Cerebellar nuclear complex (tissue), 1 donor: ENCODE measurements around the gene ACTL7B.
"Not testable (repeated sequence)": the region's sequence is repeated elsewhere in the genome, so short reads cannot be mapped to it uniquely, and the experiment has no call there.

Source experiments
- DNase-seq, 2 experiments: peaks; one replicate each; lab custom pipeline; 2025; lab: John Stamatoyannopoulos, UW

Gene ACTL7B, protein sequence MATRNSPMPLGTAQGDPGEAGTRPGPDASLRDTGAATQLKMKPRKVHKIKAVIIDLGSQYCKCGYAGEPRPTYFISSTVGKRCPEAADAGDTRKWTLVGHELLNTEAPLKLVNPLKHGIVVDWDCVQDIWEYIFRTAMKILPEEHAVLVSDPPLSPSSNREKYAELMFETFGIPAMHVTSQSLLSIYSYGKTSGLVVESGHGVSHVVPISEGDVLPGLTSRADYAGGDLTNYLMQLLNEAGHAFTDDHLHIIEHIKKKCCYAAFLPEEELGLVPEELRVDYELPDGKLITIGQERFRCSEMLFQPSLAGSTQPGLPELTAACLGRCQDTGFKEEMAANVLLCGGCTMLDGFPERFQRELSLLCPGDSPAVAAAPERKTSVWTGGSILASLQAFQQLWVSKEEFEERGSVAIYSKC

DNA sequence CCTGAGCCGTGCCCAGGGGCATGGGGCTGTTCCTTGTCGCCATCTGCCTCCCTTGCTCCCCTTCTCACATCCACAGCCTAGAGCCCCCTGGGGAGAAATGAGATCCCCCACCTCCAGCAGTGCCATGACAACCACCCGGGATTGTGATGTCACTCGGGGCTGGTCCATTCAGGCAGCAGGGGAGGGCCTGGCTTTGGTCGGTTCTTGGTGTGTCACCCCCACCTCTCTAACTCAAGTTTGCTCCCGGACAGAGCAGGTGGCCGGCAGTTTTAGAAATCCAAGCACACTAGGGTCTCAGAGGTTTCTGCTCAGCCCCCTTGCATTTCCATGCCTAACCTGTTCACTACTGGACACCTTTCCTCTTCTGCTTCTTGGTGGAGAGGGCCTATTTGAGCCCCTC, at the start of gene ACTL7B:
ACTL7B (minus strand) TSS at position 99 of the 400 bp plus-strand sequence; CDS start at position 43, 56 bp downstream.
- no peak for DNase-seq

DNA sequence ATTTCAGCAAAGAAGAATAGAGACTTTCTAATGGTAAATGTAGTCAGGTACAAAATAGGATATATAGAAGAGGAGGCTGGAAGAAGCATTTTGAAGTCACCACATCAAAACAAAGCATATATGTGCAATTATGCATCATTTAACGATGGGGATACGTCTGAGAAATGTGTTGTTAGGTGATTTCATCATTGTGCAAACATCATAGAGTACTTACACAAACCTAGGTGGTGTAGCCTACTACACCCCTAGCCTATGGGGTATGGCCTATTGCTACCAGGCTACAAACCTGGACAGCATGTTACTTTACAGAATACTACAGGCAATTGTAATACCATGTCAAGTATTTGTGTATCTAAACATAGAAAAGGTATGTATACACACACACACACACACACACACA, 49.7 kb upstream of the ACTL7B start:
- no peak for DNase-seq

DNA sequence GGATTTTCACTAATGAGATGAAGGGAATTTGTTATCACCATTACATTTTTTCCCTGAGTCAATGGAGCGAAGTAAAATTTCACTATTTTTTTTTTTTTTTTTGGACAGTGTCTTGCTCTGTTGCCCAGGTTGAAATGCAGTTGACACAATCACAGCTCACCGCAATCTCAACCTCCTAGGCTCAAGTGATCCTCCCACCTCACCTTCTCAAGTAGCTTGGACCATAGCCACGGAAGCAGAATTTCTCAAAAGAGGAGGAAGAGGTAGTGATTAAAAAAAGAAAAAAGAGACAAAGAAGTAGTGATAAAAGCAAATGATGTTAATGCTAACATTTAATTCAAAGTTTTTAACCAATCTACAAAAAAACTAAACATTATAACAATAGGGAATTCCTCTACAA, 48.4 kb upstream of the ACTL7B start:
- DNase-seq, result no peak

DNA sequence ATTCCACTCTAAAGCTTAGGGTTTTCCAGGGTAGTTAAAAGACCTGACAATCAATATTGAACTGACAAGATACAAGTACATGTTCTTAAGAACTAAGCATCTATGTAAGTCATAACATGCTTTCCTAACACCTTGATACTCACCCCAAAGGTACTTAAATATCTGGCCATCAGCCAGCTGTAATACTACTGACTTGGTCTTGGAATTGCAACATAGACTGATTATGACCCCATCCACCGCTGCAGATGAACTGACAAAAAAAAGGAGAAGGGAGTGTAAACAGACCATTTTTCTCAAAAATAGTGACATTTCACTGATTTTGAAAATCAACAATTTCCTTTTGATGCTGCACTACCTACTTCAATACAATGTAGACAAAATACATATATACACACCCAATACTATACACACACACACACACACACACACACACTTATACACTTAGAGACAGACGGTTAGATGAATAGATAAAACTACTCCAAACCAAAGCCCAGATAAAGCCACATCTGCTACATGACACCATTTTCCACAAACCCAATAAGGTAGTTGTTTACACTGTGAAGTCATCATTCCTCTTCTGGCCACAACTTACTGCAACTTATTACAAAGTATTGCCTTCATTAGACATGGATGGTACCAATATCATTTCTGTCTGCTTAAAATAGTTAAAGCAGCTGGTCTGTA, 47.8 kb upstream of the ACTL7B start:
- no peak for DNase-seq

DNA sequence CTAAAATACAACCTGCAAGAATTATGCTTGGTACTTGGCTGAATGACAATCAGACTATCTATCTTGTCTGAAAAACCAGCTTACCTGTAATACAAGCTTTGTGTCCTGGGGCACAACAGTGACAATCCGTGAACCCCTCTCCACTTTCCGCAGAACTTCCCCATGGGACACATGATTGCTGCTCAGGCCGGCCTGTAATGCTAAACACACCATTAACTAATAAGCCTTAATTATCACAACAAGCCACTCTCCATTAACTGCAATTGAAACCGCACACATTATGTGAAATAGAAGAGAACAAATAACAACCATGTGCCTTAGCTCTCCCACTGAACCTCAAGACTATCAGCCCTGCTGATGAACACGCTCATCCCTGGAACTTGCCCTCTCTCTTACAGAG, 44.4 kb upstream of the ACTL7B start:
- no peak for DNase-seq

DNA sequence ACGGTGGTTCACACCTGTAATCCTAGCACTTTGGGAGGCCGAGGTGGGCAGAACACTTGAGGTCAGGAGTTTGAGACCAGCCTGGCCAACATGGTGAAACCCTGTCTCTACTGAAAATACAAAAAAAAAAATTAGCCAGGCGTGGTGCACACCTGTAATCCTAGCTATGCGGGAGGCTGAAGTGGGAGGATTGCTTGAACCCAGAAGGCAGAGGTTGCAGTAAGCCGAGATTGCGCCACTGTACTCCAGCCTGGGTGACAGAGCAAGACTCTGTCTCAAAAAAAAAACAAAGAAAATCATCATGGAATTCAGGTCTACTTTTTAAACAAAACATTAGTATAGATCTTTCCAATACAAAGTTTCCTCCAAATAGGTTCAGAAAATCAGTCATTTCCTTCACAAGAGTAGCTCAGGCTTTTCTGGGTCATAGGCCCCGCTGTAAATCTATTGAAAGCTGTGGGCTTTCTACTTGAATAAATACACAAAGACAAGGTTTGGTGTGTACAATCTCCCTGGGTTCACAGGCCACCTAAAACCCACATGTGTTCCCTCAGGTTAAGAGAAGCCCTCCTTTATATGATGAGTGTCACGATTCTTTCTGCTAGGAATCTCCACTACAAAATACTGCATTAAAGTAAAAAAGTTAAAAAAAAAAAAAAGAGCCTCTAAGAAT, 43.4 kb upstream of the ACTL7B start:
- not testable (repeated sequence) for DNase-seq

DNA sequence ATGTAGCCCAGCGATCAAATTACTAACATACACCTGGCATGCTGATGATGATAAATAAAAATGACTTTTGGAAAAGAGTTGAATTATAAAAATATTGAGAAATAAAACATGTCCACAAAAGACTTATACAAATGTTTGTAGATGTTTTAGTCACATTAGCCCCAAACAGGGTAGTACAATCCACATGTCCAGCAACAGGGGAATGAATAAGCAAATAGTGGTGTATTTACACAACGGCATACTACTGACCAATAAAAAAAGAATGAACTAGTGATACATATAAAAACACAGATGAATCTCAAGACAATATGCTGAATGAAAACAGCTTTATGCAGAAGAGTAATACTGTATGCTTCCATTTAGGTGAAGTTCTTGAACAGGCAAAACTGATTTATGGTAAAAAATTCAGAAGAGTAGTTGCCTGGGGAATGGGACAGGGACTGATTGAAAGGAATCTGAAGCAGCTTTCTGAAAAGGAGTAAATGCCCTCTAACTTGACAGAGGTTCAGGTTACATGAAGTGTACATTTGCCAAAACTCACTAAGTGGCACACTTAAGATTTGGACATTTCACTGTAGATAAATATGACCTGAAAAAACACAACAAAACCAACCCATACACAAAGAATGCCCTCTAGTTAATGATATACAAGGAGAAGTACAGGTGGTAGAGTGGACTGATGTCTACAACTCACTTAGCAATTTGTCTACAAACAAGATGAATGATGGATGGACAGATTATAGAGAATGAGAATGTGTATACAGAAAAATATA, 41.7 kb upstream of the ACTL7B start:
- DNase-seq, result no peak

DNA sequence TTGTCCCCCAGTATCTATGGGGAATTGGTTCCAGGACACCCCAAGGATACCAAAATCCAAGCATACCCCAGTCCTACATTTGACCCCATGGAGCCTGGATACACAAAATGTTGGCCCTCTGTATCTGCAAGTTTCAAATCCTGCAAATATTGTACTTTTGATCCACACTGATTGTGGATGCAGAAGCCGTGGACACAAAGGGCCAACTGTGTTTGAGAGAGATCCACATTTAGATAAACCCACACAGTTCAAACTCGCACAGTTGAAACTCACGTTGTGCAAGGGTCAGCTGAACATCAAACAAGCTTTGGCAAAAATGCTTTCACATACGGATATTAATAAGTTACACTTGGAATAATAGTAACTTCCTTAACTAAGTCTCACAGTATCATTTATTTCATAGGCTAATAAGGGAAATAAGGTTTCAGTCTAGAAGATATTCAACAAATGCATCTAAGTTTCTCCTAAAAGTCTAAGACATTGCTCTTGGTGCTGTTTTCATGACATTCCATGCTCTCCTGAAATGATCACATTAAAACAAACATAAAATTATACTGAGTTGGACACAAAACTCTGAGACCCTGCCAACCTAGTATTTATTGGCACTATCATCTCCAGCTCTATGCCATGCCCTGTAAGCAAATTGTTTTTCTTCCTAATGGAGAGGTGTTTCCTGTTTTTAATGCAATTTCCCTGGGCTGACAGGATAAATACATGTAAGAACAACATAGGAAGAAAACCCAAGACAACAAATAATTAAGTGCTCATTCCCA, 38.6 kb upstream of the ACTL7B start:
- DNase-seq, result no peak

DNA sequence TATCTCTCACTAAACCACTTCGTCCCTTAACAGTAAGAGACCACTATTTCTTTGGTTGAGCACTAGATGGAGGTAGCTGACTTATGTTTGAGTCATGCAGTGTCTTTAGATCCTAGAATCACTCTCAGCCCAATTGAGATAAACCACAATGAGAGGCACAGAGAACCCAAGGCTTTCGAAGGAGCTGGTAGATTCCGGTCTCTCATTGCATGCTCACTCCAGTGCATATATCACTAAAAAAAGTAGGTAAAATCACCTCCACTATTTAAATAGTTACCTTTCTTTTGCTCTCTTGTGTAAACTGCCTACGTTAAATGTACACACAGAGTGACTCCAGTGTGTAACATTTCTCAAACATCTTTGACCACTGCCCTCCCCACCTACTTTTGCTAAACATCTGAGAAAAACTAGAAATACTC, 33.9 kb upstream of the ACTL7B start:
- no peak for DNase-seq

DNA sequence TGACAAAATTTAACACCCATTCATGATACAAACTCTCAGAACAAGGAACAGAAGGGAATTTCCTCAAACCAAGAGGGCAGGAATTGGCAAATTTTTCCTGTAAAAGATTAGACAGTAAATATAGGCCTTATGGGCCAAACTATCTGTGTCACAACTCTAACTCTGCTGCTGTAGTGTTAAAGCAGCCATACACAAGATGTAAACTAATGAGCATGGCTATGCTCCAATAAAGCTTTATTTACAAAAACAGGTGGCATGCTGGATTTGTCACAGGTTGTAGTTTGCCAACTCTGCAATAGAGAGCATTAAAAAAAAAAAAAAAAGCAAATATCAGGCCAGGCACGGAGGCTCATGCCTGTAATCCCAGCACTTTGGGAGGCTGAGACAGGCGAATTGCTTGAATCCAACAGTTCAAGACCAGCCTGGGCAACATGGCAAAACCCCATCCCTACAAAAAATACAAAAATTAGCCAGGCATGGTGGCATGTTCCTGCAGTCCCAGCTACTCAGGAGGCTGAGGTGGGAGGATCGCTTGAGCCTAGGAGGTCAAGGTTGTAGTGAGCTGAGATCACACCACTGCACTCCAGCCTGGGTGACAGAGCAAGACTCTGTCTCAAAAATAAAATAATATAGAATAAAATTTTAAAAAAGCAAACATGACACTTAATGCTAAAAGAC, 30.9 kb upstream of the ACTL7B start:
- not testable (repeated sequence) for DNase-seq

DNA sequence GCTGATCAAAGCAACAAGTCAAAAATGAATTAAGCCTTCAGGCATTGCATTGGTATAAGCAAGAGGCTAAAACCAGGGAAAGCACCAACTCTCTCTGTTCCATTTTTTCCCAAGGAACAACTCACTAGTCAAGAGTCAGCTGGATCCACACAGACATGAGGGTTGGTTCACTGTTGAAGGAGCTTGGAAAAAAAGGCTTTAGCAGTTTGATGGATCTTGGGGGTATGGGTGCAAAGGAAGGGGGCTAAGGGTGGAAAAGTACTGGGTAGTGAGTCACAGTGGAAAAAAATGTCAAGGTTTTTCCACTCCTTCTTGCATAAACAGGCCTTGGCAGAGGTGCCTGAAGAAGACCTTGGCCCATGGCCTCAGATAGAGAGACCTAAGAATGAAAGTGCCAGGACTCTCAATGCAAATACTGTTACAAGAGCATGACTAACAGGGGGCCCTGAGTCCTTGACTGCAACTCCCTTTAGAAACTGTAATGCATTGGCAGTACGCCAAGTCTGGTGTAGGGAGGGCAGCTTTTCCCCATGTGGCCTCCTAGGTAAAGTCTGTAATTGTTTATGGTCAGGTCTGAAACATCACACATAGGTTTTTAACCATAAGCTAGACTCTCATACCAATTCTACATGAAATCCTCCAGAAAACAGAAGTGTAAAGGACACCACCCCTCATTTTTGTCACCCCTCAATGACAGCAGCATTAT, 30.0 kb upstream of the ACTL7B start:
- DNase-seq, result no peak

DNA sequence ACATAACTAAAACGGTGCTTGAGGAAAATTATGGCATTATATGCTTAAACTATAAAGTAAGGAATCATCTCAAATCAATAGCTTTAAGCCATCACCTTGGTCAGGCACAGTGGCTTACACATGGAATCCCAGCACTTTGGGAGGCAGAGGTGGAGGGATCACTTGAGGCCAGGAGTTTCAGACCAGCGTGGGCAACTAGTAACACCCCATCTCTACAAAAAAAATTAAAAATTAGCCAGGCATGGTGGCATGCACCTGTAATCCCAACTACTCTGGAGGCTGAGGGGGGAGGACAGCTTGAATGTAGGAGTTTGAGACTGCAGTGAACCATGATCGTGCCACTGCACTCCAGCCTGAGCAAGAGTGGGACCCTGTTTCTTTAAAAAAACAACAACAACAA, 28.9 kb upstream of the ACTL7B start:
- DNase-seq, result no peak

DNA sequence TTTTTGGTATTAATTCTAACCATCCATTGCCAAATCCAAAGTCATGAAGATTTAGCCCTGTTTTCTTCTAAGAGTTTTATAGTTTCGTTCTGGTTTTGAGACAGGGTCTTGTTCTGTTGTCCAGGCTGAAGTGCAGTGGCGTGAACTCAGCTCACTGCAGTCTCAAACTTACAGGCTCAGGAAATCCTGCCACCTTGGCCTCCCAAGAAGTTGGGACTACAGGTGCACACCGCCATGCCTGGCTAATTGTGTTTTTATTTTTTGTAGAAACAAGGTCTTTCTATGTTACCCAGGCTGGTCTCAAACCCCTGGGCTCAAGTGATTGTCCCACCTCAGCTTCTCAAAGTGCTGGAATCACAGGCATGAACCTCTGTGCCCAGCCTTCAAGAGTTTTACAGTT, 27.3 kb upstream of the ACTL7B start:
- no peak for DNase-seq

DNA sequence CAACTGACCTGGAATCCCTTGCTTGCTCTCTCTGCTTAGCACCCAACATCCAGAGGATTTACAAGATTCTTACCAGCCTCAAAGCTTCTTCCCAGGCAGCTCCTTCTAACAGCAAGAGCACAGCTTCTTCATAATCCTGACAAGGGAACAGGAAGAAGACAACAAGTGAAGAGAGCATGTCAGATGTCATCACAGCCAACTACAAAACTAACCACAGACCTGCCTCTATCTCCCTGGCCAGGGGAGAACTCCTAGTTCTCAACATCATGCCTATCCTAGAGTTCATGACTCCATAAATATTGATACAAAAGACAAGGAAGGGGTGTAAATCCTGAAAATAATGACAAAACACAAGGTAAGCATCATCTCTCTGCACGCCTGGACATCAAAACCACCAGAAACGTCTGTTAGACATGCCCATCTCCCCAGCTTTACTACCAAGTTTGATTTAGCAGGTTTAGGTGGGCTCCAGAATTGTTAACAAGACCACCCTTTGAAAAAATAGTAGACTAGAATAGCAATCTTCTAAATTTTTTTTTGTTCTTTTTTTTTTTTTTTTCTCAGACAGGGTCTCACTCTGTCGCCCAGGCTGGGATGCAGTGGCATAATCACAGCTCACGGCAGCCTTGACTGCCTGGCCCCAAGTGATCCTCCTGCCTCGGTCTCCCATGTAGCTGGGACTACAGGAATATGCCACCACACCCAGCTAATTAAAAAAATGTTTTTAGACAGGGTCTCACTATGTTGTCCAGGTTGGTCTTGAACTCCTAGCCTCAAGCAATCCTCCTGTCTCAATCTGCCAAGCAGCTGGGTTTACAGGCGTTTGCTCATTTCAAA, 26.5 kb upstream of the ACTL7B start:
- no peak for DNase-seq

DNA sequence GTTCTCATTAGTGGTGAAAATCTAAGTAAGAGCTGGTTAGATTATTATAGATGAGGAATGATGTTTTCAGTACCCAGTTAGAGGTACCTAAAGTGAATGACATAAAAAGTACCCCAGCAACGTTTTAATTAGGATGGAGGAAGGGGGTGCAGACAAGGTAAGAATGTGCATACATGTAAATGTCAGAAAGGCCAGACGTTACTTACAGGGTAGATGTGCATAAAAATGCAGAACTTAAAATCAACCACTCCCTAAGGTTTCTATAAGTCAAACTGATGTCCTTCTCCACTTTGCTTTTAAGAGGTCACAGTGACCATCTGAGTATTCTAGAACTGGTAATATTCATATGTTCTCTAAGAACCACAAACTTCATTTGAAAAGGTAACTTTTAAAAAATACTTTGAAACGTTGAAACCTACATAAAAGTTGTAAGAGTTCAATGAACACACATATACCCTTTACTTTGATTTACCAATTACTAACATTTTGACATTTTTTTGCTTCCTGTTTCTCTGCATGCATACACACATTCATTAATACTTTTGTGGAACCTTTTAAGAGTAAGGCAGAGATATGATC, 25.0 kb upstream of the ACTL7B start:
- no peak for DNase-seq

DNA sequence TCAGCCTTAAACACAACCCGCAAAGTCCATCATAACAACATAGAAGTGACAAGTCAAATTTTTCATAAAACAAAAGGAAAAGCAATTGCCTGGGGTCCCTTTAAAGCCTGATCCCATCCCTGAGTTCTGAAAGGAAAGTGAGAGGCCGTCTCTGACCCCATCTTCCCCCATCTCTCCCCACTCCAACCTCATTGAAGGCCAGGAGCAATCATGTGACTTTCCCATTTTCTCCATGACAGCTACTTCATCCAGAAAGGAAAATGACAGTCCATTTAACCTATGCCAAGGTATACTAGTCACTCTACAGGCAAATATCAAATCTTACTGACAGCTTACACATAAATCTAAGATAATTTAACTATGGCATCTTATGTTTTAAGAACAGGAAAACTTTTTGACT, 21.7 kb upstream of the ACTL7B start:
- no peak for DNase-seq

DNA sequence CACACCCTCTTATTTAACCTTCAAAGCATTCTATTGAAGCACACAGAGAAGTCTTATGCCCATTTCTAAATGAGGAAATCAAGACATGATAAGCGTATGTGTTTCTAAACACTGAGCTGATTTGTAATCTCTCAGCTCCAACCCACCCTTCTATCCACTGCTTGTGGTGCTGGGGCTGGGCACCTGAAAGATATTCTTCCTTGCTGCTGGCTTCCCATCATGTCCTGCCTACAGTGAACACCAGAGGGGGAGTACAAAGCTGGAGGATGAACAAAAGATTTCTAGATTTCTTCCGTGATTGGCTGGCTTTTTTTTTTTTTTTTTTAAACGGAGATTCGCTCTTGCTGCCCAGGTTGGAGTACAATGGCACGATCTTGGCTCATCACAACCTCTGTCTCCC, 20.6 kb upstream of the ACTL7B start:
- no peak for DNase-seq

DNA sequence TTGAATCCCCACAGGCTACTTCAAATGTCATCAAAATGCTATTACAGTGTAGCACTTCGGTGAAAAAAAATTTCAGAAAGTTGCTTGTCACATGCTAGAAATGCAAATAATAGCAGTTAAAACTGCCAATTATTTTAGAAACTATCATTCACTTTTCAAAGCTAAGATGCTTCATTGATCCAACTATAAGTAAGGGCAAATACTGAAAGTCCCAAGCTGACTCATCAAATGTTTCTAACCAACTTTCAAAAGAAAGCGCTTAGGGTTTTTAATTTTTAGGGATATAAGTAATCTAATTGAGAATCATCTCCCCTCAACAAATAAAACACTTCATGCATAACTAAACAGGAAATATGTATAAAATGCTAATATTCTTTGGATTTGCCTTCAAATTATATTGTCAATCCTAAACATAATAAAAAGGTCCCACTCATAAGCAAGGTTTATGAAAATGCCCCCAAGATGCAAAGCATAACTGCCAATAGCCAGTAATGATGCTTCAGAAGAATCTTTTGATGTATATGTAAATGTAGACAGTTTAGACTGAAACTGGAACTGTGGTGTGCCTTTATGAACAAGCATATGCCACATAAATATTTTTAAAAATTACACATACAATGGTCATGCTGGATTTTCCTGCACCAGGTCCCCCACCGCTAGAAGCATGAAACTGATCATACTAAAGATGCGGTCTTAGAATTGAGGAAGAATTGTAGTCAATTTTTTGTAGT, 18.4 kb upstream of the ACTL7B start:
- no peak for DNase-seq
